Stimulated activated CD8-positive, alpha-beta memory T cell treated with anti-CD3 and anti-CD28 coated beads, Interleukin-7, amount 100 ng/mL, for 48 hours (primary cell): ENCODE results near the gene GCNT1.
A peak's percentile ranks its signal among the peaks of the same experiment; 100 is the strongest.
"Not testable (repeated sequence)": the region's sequence is repeated elsewhere in the genome, so short reads cannot be mapped to it uniquely, and the experiment has no call there.

Source experiments
- DNase-seq, 2 donors: peaks; one replicate each; pipeline ENCODE4 v3.0.0-alpha.2; 2020; ENCODE audit warnings: low read depth in 1 of 2; ENCODE audit errors: extremely low read depth in 1 of 2

The GCNT1 gene

DNA sequence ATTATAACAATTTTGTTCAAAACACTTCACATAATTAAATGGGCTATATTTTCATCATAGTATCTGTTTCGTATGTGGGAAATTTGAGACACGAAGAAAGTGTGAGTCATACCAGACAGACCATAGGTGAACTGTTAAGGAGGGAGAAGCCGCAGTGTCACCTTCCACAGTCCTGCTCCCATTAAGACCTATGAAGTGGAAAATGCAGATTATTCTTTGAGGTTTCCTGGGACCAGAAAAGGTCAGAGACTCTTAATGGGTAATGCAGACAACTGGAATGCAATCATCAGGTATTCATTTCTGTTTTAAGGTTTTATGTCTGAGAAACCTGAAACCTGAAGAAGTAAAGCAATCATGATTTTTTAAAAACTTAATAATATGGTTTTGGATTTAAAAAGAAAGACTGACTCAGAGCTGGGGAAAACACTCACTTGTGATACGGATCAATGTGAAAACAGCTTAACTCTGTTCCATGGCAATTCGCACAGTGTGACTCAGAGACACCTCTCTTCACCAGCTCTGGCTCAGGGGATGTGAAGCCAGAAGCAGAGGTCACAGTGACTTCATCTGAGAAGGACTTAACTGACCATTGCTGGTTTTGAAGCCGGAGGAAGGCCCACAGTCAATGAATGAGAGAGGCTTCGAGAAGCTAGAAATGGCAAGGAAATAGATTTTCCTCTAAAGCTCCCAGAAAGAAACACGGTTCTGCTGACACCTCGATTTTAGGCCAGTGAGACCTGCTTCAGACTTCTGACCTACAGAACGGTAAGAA, 17.2 kb upstream of the GCNT1 start:
- DNase-seq, result peak in 1 of 2 donors; percentile 67

DNA sequence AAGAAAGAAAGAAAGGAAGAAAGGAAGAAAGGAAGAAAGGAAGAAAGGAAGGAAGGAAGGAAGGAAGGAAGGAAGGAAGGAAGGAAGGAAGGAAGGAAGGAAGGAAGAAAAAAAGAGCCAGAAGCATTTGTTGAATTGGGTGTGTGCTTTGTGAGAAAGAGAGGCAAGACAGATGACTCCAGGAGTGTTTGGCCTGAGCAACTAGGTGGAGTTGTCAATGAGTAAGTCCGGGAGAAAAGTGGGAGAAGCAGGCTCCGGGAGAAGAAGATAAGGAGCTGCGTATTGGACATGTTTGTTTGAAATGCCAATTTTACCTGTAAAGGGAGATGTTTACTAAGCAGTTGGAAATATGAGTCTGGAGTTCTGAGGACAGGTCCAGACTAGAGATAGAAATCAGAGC, 15.1 kb upstream of the GCNT1 start:
- DNase-seq, result no peak

DNA sequence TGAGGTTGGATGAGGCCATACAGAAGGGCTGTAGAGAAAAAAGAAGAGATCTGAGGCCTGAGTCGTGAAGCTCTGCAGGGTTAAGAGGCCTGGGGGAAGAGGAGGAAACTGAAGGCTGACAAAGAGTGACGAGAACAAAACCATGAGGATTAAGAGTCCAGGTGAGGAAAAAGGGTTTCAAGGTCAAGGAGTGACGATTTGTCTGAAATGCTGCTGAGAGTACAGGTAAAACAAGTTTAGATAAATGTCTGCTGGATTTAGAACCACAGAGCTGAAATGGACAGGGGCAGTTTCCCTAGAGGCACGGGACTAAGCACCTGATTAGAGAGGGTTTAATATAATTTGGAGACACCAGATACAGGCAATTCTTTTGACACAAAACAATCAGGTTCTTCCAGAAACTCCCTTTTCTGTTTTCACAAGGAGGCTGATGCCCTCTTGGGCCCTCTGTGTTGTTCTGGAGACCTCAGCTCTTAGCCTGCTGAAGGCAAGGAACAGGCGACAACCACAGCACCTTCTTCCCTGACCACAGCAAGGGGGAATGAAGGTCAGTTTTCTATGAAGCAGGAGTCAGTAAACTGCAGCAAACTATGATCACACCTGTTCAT, 14.6 kb upstream of the GCNT1 start:
- DNase-seq, result no peak

DNA sequence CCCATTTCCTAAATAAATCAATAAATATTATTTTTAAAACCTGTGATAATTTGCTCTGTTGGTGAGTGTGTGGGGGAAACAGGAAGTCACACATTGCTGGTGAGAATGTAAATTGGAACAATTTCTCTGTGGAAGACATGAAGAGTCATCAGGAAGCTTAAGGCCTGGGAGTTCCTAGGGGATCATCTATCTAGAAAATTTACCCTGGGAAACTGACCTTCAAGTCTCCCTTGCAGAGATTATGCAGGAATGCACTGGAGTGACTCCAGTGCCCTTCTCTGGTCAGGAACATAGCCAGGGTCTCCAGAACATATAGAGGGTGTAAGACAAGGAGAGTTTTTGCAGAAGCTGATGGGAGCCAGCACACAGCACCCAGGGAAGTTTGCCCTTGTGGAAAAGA, 13.0 kb upstream of the GCNT1 start:
- no peak for DNase-seq

DNA sequence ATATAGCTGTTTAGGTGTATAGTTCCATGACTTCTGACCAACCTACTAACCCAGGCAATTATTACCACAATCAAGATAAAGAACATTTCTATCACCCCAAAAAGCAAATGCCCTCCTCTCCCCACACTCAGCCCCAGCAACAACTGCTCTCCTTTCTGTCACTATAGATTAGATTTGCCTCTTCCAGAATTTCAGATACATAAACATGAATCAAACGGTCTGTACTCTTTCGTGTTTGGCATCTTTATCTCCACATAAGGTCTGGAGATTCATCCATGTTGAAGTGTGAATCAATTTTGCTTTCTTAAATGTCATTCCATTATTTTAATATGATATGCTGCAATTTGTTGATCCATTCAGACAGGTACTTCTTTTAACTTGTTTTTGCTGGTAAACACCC, 10.5 kb upstream of the GCNT1 start:
- no peak for DNase-seq

DNA sequence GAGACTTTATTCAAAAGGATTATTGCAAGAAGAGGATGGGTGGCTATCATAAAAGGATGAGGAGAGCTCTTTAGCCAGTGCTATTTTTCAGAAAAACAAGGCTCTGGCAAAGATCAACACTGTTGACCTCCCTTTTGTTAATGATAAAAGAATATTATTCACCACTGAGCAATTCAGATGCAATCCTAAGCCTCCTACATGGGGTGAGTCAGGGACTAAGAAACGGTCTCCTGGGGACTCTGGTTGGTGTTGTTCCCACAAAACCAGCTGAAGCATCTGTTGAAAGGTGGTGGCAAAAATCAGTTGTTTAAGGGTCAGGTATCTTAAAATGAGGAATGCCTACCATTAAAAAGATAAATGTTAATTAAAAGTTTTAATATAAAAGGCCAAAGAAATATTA, 7.7 kb upstream of the GCNT1 start:
- no peak for DNase-seq

DNA sequence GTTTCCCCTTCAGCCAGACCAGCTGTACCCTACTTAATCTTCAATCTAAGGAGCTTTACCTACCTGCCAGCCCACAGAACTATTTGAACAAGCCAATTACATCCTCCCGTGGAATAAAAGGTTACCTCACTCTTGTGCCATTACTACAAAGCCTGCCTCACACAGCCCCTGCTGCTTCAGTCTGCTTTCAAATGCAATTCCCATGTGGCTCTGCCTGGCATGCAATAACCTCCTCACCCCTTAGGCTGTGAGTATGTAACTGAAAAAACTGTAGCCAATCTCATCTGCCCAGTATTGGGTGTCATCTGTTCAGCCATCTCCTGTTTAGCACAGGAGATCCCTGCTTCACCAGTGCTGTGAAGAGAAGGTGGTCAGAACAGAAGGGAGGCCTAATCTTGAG, 6.1 kb upstream of the GCNT1 start:
- DNase-seq, result no peak

DNA sequence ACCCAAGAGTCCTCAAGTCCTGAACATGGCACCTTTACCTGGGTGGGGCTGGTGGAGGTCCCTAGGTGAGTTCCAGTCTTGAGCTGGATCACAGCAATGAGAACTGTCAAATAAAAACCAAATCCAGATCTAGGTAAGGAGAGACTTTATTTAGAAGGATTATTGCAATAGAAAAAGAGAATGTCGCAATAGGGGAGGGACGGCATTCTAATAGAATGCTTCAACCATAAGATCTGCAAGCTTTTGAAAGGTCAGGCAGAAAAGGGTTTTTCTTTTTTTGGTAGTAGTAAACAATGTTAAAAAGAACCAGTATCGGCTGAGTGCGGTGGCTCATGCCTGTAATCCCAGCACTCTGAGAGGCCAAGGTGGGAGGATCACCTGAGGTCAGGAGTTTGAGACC, 5.2 kb upstream of the GCNT1 start:
- DNase-seq, result no peak

DNA sequence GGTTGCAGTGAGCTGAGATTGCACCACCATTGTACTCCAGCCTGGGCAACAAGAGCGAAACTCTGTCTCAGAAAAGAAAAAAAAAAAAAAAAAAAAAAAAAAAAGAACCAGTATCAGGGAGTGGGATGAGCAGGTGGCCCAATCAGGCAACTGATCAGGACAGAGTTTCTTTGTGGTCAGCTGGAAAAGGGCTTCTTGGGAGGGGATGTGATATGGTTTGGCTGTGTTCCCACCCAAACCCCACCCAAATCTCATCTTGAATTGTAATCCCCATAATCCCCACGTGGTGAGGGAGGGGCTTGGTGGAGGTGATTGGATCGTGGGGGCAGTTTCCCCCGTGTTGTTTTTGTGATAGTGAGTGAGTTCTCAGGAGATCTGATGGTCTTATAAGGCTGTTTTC, 4.7 kb upstream of the GCNT1 start:
- DNase-seq, result no peak

DNA sequence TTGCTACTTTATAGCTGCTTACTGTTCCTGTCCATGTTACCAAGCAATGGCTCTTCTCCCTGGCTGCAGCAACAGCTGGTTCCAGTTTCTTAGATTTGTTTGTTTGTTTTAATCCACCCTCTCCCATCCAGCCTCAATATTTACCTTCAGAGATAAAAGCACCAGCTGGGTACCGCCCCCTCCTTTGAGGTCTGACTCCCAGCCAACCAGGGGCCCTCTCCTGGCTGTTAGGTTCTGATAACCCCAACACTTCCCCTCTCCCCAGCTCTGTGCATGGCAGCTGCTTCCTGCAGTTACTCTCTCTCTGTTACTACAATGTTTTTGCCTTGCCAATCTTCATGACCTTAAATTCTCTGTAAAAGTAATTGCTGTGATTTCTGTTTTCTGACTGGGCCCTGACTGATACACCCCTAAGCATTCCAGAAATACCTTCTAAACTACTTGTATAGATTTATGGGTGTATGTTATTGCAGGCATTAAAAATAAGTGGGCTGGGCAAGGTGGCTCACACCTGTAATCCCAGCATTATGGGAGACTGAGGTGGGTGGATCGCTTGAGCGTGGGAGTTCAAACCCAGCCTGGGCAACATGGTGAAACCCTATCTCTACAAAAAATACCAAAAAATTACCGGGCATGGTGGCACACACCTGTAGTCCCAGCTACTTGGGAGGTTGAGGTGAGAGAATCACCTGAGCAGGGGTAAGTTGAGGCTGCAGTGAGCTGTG, 2.6 kb upstream of the GCNT1 start:
- DNase-seq, result no peak

DNA sequence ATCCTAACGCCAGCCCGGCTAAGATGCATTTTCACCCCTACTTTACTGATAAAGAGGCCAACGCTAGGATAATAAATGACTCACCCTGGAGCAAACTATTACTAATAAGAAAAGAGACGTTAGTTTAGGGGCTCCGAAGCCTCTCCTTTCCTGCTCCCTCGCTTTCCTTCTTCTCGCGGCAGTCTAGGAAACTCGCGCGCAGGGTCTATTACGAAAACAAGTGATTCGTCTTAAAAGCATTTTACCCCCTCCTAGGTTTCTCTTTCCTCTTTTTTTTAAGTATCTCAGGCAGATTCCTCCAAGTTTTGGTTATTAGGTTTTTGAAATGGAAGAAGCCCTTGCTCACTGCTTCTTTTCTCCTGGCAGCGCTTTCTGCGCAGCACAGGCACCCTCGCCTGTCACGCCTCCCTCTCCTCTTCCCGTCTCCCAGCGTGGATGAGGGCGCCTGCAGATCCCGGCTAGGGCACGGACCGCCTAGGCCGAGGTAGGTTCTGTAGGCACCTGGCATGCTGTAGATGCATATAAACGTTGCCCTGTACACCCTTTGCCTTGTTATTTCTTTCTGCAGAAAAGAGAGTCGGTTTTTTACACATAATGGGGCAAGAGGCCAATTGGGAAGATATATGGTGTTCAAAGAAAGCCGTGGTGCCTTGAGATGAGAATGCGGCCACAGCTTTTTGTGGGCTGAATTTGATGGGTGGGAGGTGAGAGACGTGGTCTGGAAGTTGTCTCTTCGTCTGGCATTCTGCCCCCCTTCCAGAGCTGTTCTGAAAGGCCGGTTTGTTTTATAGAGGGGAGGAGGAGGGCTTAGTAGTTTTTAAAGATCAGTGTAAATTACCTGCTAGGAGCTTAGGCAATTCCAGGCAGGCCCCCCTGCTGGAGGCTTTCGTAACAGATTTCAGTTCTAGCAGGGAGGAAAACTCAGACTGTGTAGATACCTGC, 983 bp downstream of the GCNT1 start:
- no peak for DNase-seq

DNA sequence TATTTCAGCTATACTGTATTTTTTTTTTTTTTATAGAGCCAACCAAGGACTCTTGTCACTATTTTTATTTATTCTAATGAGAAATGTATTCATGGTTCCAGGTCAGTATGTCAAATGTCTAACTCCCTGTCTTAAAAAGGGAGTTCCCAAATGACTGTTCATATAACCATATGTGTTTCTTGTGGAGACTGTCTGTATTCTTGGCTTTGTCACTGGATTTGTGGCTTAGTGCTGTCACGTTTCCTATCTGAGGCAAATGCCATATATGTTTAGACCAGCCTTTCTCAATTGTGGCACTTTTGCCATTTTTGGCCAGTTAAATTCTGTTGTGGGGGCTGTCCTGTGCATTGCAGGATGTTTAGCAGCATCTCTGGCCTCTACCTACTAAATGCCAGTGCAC, 3.1 kb downstream of the GCNT1 start:
- DNase-seq, result no peak

DNA sequence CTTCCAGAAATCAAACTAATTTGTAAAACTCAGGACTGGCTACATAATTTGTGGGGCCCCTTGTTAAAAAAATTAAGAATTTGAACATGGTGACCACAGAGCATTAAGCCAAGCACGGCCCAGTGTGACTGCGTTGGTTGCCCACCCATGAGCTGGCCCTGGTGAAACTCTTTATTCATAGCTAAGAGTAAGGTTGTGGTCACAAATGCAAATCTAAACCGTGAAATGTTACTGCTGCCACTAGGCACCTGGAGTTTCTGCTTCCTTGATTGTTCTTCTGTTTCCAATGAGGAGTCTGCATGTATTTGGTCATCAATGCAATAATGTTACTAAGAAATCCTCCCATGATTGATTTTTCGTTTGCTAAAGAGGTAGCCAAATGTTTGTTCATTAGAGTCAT, 4.2 kb downstream of the GCNT1 start:
- DNase-seq, result no peak

DNA sequence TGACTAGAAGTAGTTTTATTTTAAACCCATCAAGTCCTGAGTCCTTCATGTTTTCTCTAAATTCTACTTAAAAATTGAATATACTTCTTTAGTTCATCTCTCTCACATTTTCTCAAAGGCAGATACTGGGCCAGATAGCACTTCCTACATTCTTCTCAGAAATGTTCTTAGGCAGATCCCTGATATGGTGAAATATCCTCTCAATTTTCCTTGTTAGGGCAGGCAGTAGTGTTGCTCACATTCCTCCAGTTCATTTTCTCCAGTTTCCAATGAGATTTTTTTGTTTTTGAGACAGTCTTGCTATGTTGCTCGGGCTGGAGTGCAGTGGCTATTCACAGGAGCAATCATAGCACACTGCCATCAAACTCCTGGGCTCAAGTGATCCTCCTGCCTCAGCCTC, 5.7 kb downstream of the GCNT1 start:
- DNase-seq, result no peak

DNA sequence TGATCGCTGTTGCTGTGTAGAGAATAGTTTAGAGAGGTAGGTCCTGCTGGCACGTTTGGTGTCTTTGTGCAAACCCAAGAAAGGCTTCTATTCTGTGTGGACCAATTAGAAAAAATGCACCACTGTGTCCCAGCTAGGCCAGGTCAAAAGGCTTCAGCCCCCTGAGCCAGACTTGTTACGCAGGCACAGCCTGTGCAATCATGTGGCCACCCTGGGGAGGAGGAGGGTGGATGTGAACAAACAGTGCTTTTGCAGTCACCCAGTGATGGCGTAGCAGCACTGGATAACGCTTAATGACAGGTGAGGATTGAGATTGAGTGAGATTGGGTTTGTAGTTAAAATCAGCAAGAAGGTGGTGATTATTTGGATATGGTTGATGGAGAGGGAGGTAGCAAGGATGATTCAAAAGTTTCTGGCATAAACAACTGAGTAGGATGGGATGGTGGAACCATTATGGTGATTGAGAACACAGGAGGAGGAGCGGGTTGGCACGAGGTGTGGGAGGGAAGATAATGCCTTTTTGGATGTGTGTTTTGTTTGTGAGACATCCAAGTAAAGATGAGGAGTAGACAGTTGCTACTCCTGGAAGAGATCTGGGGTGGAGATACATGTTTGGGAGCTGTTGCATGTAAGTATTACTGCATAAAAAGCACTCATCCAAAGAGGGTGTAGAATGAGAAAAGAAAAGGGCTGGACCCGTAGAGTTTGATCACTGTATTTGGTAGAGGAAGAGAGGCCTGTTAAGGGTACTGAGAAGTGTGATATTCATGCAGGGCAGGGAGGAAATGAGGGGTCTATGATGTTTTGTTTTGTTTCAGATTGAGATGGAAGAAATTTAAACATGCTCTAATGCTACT, 6.7 kb downstream of the GCNT1 start:
- no peak for DNase-seq

DNA sequence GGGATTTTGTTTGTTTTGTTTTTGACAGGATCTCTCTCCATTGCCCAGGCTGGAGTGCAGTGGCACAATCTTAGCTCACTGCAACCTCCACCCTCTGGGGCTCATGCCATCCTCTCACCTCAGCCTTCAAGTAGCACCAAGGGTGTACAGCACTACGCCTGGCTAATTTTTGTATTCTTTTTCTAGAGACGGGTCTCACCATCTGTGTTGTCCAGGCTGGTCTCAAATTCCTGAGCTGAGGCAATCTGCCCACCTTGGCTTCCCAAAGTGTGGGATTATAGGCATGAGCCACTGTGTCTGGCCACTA, 7.3 kb downstream of the GCNT1 start:
- no peak for DNase-seq

DNA sequence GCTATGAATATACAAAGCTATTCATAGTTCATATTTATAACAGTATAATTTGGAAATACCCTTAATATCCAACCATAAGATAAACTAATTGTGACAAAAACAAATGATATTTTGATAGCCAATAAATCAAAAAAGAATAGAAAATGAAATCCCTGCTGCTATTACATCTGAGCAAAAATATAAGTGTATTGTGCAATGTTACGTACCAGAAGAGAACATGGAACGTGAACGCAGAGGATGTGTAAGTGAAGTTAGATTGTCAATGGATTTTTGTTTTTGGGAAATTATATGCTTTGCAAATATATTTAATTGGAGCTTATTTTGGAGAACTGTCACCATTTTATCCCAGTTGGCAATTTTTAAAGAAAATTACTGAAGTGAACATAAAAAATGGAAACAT, 15.4 kb downstream of the GCNT1 start:
- no peak for DNase-seq

DNA sequence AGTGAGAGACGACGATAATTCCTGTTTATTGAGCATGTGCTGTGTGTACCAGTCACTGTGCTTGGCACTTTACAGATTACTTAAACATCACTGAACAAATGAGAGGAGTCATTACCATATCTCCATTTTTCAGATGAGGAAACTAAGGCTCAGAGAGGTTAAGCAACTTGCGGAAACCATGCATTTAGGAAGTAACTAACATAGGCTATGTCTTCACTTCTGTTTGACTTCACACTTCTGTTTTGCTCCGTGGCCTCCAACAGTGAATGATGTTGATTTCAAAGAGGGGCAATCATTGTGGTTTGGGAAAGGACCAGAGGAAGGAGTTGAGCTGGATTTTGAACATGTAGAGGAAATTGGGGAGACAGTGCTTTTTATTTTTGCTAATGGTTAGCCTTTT, 16.7 kb downstream of the GCNT1 start:
- DNase-seq, result no peak

DNA sequence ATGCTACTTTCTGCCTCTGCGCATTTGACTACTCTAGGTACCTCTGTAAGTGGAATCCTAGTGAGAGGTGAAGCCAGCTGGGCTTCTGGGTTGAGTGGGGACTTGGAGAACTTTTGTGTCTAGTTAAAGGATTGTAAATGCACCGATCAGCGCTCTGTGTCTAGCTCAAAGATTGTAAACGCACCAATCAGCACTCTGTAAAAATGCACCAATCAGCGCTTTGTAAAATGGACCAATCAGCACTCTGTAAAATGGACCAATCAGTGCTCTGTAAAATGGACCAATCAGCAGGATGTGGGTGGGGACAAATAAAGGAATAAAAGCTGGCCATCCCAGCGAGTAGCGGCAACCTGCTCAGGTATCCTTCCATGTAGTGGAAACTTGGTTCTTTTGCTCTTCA, 18.8 kb downstream of the GCNT1 start:
- DNase-seq, result not testable (repeated sequence)

DNA sequence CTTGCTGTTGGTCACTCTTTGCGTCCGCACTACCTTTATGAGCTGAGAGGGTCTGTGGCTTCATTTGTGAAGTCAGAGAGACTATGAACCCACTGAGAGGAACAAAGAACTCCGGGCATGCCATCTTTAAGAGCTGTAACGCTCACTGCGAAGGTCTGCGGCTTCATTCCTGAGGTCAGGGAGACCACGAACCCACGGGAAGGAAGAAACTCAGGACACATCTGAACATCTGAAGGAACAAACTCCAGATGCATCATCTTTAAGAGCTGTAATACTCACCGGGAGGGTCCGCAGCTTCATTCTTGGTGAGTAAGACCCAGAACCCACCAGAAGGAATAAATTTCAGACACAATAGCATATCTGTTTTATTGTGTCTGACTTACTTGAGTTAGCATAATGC, 19.2 kb downstream of the GCNT1 start:
- no peak for DNase-seq
